ENCODE data around the gene PDHX. TPM values are rescaled to one million over a fixed set of nuclear protein-coding genes. Genes with fewer than 3 reads are reported as not detected.

The PDHX gene
- total RNA-seq, 1 donor from 2014 or later = 31.8 TPM

DNA sequence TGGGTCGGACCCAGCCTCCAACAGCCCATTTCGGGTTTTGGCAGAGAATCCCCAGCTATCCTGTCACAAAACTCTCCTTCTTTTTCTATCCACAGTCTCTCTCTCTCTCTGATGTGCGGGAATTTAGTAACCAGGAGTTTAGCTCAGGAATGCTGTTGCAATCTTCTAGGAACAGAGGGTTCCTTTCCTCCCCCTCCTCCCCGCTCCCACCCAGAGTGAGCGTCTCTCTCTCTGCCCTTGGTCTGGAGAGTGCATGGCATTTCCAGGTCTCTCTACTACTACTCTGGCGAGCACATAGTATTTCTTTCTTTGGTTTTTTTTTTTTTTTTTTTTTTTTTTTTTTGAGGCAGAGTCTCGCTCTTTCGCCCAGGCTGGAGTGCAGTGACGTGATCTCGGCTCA, 17.9 kb upstream of the PDHX start:
- Mint-ChIP-seq H3K36me3 (ENCODE audit: low read depth, unreplicated experiment) (peaks cover 27% of the 10 kb centered on the region), H3K4me3 (ENCODE audit: unreplicated experiment) (peak overlapping the region; percentile 65), H3K27ac (ENCODE audit: unreplicated experiment) (no peak overlapping the region), H3K27me3 (ENCODE audit: unreplicated experiment) (no peaks in the 10 kb centered on the region), H3K4me1 (ENCODE audit: unreplicated experiment) (no peaks in the 10 kb centered on the region), H3K9me3 (ENCODE audit: unreplicated experiment) (peaks cover 15% of the 10 kb centered on the region)
- DNase-seq (ENCODE audit: low spot score) = no peak
- TF ChIP-seq, protein P1, sequence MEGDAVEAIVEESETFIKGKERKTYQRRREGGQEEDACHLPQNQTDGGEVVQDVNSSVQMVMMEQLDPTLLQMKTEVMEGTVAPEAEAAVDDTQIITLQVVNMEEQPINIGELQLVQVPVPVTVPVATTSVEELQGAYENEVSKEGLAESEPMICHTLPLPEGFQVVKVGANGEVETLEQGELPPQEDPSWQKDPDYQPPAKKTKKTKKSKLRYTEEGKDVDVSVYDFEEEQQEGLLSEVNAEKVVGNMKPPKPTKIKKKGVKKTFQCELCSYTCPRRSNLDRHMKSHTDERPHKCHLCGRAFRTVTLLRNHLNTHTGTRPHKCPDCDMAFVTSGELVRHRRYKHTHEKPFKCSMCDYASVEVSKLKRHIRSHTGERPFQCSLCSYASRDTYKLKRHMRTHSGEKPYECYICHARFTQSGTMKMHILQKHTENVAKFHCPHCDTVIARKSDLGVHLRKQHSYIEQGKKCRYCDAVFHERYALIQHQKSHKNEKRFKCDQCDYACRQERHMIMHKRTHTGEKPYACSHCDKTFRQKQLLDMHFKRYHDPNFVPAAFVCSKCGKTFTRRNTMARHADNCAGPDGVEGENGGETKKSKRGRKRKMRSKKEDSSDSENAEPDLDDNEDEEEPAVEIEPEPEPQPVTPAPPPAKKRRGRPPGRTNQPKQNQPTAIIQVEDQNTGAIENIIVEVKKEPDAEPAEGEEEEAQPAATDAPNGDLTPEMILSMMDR (IDR thresholded peaks at IDR 0.05; ENCODE audit: unreplicated experiment) = no peak

DNA sequence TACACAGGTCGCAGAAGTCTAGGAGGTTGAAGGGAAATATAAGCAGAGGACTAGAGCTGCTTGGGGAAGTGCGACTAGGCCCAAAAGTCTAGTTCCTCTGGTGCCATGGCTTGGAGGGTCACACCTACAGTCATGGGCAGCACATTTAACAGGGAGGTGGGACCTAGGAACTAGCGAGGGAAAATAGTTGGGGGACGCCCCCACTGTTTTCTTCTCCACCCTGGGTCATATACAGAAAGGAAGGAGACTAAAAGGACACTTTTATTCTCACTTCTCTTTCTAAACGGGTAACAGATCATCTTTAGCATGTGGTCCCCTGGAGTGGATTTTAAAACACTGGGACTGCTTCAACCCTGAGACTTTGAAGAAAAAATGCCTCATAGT, 16.8 kb upstream of the PDHX start:
- Mint-ChIP-seq H3K4me3 (ENCODE audit: unreplicated experiment) (no peak overlapping the region), H3K4me1 (ENCODE audit: unreplicated experiment) (peaks cover 3% of the 10 kb centered on the region), H3K36me3 (ENCODE audit: low read depth, unreplicated experiment) (peaks cover 27% of the 10 kb centered on the region), H3K9me3 (ENCODE audit: unreplicated experiment) (peaks cover 15% of the 10 kb centered on the region), H3K27ac (ENCODE audit: unreplicated experiment) (no peak overlapping the region), H3K27me3 (ENCODE audit: unreplicated experiment) (no peaks in the 10 kb centered on the region)
- DNase-seq (ENCODE audit: low spot score) = peak; percentile 6
- TF ChIP-seq, protein P1 (IDR thresholded peaks at IDR 0.05; ENCODE audit: unreplicated experiment) = no peak

- Mint-ChIP-seq H3K27ac (ENCODE audit: unreplicated experiment) (no peak overlapping the region), H3K4me1 (ENCODE audit: unreplicated experiment) (peaks cover 6% of the 10 kb centered on the region), H3K27me3 (ENCODE audit: unreplicated experiment) (no peaks in the 10 kb centered on the region), H3K9me3 (ENCODE audit: unreplicated experiment) (peaks cover 9% of the 10 kb centered on the region), H3K4me3 (ENCODE audit: unreplicated experiment) (no peak overlapping the region), H3K36me3 (ENCODE audit: low read depth, unreplicated experiment) (peaks cover 14% of the 10 kb centered on the region)
- DNase-seq (ENCODE audit: low spot score) = no peak
- TF ChIP-seq, protein P1 (IDR thresholded peaks at IDR 0.05; ENCODE audit: unreplicated experiment) = no peak
Observed at GRCh38 chr11:34904421-34904955, 11.9 kb upstream of the PDHX start.

DNA sequence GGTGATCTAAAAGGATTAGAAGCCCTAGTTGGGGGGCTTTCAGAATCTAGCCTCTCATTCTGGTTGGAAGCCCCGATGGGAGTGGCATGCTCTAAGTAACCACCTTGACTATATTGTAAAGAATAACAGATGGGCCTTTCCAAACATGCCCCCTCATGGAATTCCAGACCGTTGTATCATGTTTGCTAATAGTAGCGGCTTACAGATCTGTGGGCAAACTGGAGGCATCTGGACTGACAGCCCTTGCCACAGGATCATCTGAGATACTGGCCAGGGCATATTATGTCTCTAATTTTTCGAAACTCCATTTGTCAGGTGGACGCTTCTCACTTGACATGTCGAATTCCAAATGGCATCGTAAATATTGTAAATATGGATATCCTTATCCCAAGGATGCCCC, 10.8 kb upstream of the PDHX start:
- Mint-ChIP-seq H3K36me3 (ENCODE audit: low read depth, unreplicated experiment) (peaks cover 2% of the 10 kb centered on the region), H3K27ac (ENCODE audit: unreplicated experiment) (no peak overlapping the region), H3K4me3 (ENCODE audit: unreplicated experiment) (no peak overlapping the region), H3K4me1 (ENCODE audit: unreplicated experiment) (peaks cover 6% of the 10 kb centered on the region), H3K9me3 (ENCODE audit: unreplicated experiment) (no peaks in the 10 kb centered on the region), H3K27me3 (ENCODE audit: unreplicated experiment) (no peaks in the 10 kb centered on the region)
- TF ChIP-seq, protein P1 (IDR thresholded peaks at IDR 0.05; ENCODE audit: unreplicated experiment) = no peak
- DNase-seq (ENCODE audit: low spot score) = no peak

- DNase-seq (ENCODE audit: low spot score) = no peak
- H3K27ac Mint-ChIP-seq (ENCODE audit: unreplicated experiment) = no peak overlapping the region
- peaks cover 6% of the 10 kb centered on the region for H3K4me1 Mint-ChIP-seq (ENCODE audit: unreplicated experiment)
- H3K27me3 Mint-ChIP-seq (ENCODE audit: unreplicated experiment) = no peaks in the 10 kb centered on the region
- H3K4me3 Mint-ChIP-seq (ENCODE audit: unreplicated experiment) = no peak overlapping the region
- peaks cover 4% of the 10 kb centered on the region for H3K36me3 Mint-ChIP-seq (ENCODE audit: low read depth, unreplicated experiment)
- no peaks in the 10 kb centered on the region for H3K9me3 Mint-ChIP-seq (ENCODE audit: unreplicated experiment)
- TF ChIP-seq, protein P1 (IDR thresholded peaks at IDR 0.05; ENCODE audit: unreplicated experiment) = no peak
Observed at GRCh38 chr11:34907934-34908593, 8.4 kb upstream of the PDHX start.
